A673 (cell line): Measurements from ENCODE around the gene SDR9C7.
"Not testable (repeated sequence)": the region's sequence is repeated elsewhere in the genome, so short reads cannot be mapped to it uniquely, and the experiment has no call there.

Experiments used
- EZH2 ChIP-seq: fragments of 200-600 bp; sonication (generic); IDR thresholded peaks from 2 replicates; pipeline ENCODE4 v1.6.1; 2017; ENCODE audit warnings: borderline replicate concordance, low read depth, mild to moderate bottlenecking, mixed read lengths, antibody characterized with exemption, low read length; ENCODE audit not compliant: poor library complexity, severe bottlenecking
- TF ChIP-seq, protein P1 (sequence below): fragments of 300-800, 200-600 bp; sonication (generic); conservative IDR thresholded peaks from 2 replicates; pipeline ENCODE4 v1.5.1; 2017; ENCODE audit warnings: low read depth, mild to moderate bottlenecking, antibody characterized with exemption, low read length, moderate library complexity, mixed read lengths

DNA sequence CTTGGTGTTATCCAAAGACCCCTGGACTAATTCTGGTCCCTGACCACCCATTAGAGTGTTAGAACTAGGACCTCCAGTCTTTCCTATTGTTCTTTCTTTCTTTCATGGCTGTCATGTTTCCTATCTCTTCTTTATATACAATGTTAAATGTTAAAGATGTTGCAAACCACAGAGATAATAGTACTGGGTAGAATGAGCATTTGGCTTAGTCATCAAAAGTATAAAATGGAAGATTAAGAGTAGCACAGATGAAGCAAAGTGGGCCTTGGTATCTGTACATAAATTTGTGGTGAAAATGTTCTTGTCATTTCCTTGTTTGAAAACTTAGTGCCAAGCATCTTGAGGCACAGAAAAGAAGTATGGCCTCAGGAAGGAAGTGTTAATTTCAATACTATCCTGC, 32.9 kb downstream of the SDR9C7 start:
- TF ChIP-seq, protein P1, sequence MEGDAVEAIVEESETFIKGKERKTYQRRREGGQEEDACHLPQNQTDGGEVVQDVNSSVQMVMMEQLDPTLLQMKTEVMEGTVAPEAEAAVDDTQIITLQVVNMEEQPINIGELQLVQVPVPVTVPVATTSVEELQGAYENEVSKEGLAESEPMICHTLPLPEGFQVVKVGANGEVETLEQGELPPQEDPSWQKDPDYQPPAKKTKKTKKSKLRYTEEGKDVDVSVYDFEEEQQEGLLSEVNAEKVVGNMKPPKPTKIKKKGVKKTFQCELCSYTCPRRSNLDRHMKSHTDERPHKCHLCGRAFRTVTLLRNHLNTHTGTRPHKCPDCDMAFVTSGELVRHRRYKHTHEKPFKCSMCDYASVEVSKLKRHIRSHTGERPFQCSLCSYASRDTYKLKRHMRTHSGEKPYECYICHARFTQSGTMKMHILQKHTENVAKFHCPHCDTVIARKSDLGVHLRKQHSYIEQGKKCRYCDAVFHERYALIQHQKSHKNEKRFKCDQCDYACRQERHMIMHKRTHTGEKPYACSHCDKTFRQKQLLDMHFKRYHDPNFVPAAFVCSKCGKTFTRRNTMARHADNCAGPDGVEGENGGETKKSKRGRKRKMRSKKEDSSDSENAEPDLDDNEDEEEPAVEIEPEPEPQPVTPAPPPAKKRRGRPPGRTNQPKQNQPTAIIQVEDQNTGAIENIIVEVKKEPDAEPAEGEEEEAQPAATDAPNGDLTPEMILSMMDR = not testable (repeated sequence)
- TF ChIP-seq EZH2 = not testable (repeated sequence)
